Measurements from ENCODE around the gene SLC3A2. TPM values are rescaled to one million over a fixed set of nuclear protein-coding genes. Genes with fewer than 3 reads are reported as not detected.

Gene SLC3A2
- total RNA-seq, 2 experiments from 2014 or later: 231 to 234 TPM

DNA sequence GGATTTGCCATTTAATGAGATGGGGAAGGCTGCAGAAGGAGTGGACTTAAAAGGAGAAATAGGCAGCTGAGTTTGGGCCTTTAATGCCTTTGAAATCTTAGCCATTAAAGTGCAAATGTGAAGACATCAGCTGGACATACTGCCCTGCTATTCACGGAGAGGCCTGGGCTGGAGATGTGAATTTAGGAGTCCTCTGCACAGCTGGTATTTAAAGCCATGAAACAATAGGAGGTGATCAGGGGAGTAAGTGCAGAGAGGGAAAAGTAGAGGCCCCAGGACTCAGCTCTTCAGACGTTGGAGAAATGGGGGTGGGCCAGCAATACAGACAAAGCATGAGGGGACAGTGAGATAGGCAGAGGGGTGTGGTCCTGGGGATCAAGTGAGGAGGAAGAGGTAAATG lies 16.6 kb downstream of the SLC3A2 start:
- Mint-ChIP-seq H3K27me3 (peaks cover 12% of the 10 kb centered on the region), H3K4me3 (no peak overlapping the region), H3K36me3 (ENCODE audit: low read depth) (no peaks in the 10 kb centered on the region), H3K4me1 (ENCODE audit: low read depth) (no peaks in the 10 kb centered on the region), H3K27ac (no peak overlapping the region), H3K9me3 (no peaks in the 10 kb centered on the region)
- no peak overlapping the region for H3K27ac ChIP-seq (ENCODE audit: low read depth in 1 of 2, low read length in 2 of 2)
- no peaks in the 10 kb centered on the region for H3K9me3 ChIP-seq (ENCODE audit: control insufficient read depth in 1 of 2, insufficient read depth in 1 of 2, low read length in 2 of 2)
- DNase-seq (no peak), ATAC-seq (ENCODE audit: poor library complexity) (no peak)
- H3K4me1 ChIP-seq (ENCODE audit: insufficient read depth, low read length): no peaks in the 10 kb centered on the region
- POLR2A ChIA-PET: interaction anchor here (1.5 kb wide), 1 partner anchor 16 kb away, joined by 3 read pairs; no protein-coding TSS in a partner anchor
- intact Hi-C loops (cut with DNase I, micrococcal nuclease): no loop called here
- TF ChIP-seq, protein P1, sequence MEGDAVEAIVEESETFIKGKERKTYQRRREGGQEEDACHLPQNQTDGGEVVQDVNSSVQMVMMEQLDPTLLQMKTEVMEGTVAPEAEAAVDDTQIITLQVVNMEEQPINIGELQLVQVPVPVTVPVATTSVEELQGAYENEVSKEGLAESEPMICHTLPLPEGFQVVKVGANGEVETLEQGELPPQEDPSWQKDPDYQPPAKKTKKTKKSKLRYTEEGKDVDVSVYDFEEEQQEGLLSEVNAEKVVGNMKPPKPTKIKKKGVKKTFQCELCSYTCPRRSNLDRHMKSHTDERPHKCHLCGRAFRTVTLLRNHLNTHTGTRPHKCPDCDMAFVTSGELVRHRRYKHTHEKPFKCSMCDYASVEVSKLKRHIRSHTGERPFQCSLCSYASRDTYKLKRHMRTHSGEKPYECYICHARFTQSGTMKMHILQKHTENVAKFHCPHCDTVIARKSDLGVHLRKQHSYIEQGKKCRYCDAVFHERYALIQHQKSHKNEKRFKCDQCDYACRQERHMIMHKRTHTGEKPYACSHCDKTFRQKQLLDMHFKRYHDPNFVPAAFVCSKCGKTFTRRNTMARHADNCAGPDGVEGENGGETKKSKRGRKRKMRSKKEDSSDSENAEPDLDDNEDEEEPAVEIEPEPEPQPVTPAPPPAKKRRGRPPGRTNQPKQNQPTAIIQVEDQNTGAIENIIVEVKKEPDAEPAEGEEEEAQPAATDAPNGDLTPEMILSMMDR (IDR thresholded peaks at IDR 0.05): no peak
- CTCF ChIA-PET: interaction anchor here (1.6 kb wide), 1 partner anchor 9 kb away, joined by 8 read pairs; no protein-coding TSS in a partner anchor
- H3K36me3 ChIP-seq (ENCODE audit: insufficient read depth, low read length): no peaks in the 10 kb centered on the region
- no peak overlapping the region for H3K4me3 ChIP-seq (ENCODE audit: low read length)
- no peaks in the 10 kb centered on the region for H3K27me3 ChIP-seq (ENCODE audit: control insufficient read depth in 1 of 2, insufficient read depth in 2 of 2, low read length in 2 of 2)

DNA sequence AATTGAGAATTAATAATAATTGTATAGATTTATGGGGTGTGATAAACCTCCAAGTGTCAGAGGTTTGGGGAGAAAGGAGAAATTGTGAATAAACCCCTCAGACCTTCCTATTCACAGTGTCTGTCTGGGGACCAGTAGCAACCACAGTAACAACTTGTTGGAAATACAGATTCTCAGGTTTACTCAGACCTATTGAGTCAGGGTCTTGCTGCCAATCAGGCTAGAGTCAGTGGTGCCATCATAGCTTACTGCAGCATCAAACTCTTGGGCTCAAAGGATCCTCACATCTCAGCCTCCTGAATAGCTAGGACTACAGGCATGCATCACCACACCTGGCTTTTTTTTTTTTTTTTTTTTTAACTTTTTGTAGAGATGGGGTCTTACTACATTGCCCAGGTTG lies 17.3 kb downstream of the SLC3A2 start:
- TF ChIP-seq, protein P1 (IDR thresholded peaks at IDR 0.05): no peak
- Mint-ChIP-seq H3K9me3 (no peaks in the 10 kb centered on the region), H3K4me3 (no peak overlapping the region), H3K27ac (no peak overlapping the region), H3K36me3 (ENCODE audit: low read depth) (no peaks in the 10 kb centered on the region), H3K4me1 (ENCODE audit: low read depth) (no peaks in the 10 kb centered on the region), H3K27me3 (peaks cover 12% of the 10 kb centered on the region)
- no peak overlapping the region for H3K4me3 ChIP-seq (ENCODE audit: low read length)
- DNase-seq (no peak), ATAC-seq (ENCODE audit: poor library complexity) (no peak)
- no peaks in the 10 kb centered on the region for H3K4me1 ChIP-seq (ENCODE audit: insufficient read depth, low read length)
- no peaks in the 10 kb centered on the region for H3K9me3 ChIP-seq (ENCODE audit: control insufficient read depth in 1 of 2, insufficient read depth in 1 of 2, low read length in 2 of 2)
- H3K36me3 ChIP-seq (ENCODE audit: insufficient read depth, low read length): no peaks in the 10 kb centered on the region
- intact Hi-C loops (cut with DNase I, micrococcal nuclease): no loop called here
- H3K27ac ChIP-seq (ENCODE audit: low read depth in 1 of 2, low read length in 2 of 2): no peak overlapping the region
- no peaks in the 10 kb centered on the region for H3K27me3 ChIP-seq (ENCODE audit: control insufficient read depth in 1 of 2, insufficient read depth in 2 of 2, low read length in 2 of 2)
- ChIA-PET CTCF (interaction anchor here (1.6 kb wide), 1 partner anchor 8 kb away, joined by 8 read pairs; no protein-coding TSS in a partner anchor), POLR2A (interaction anchor here (1.5 kb wide), 1 partner anchor 16 kb away, joined by 3 read pairs; no protein-coding TSS in a partner anchor)

DNA sequence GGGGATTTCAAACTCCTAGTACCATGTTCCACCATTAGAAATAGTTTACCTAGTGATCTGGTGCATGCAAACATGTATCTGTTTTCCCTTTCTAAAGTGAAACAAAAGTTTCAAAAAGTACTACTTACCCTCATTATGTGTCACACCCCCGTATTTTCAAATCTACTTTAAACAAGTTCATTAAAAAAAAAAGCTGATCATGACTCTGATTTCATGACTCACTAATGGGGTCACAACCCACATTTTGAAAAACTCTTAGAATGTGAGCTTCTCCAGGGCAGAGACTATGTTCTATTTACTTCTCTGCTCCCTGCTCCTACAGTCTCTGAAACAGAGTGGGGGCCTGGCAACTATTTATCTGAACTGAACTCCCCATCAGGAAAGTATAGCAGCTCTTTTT lies 22.2 kb downstream of the SLC3A2 start:
- ChIA-PET POLR2A (no interaction called here), CTCF (interaction anchor here (0.9 kb wide), 1 partner anchor 22 kb away, joined by 3 read pairs; the partner anchor contains the start of gene SLC3A2)
- TF ChIP-seq, protein P1 (IDR thresholded peaks at IDR 0.05): no peak
- H3K27me3 Mint-ChIP-seq: peaks cover 14% of the 10 kb centered on the region
- Histone ChIP-seq H3K4me3 (ENCODE audit: low read length) (no peak overlapping the region), H3K9me3 (ENCODE audit: control insufficient read depth in 1 of 2, insufficient read depth in 1 of 2, low read length in 2 of 2) (no peaks in the 10 kb centered on the region), H3K4me1 (ENCODE audit: insufficient read depth, low read length) (peaks cover 7% of the 10 kb centered on the region), H3K36me3 (ENCODE audit: insufficient read depth, low read length) (no peaks in the 10 kb centered on the region), H3K27ac (ENCODE audit: low read depth in 1 of 2, low read length in 2 of 2) (no peak overlapping the region), H3K27me3 (ENCODE audit: control insufficient read depth in 1 of 2, insufficient read depth in 2 of 2, low read length in 2 of 2) (no peaks in the 10 kb centered on the region)
- ATAC-seq (ENCODE audit: poor library complexity) (no peak), DNase-seq (no peak)
- no peak overlapping the region for H3K4me3 Mint-ChIP-seq
- intact Hi-C loops (cut with DNase I, micrococcal nuclease): no loop called here
- H3K27ac Mint-ChIP-seq: no peak overlapping the region
- no peaks in the 10 kb centered on the region for H3K4me1 Mint-ChIP-seq (ENCODE audit: low read depth)
- H3K9me3 Mint-ChIP-seq: no peaks in the 10 kb centered on the region
- H3K36me3 Mint-ChIP-seq (ENCODE audit: low read depth): no peaks in the 10 kb centered on the region

All from CD4-positive, alpha-beta T cell (primary cell).